C4-2B (cell line): Measurements from ENCODE around the gene ITFG2.
"Not testable (repeated sequence)": the region's sequence is repeated elsewhere in the genome, so short reads cannot be mapped to it uniquely, and the experiment has no call there.

Experiments
- ZFX ChIP-seq: fragments of 450-650 bp; IDR thresholded peaks from 2 replicates; pipeline ENCODE4 v1.6.1; 2017
- TF ChIP-seq, protein P1 (sequence below): fragments of 450-650 bp; conservative IDR thresholded peaks from 2 replicates; pipeline ENCODE4 v1.5.1; 2017; ENCODE audit warnings: mild to moderate bottlenecking

DNA sequence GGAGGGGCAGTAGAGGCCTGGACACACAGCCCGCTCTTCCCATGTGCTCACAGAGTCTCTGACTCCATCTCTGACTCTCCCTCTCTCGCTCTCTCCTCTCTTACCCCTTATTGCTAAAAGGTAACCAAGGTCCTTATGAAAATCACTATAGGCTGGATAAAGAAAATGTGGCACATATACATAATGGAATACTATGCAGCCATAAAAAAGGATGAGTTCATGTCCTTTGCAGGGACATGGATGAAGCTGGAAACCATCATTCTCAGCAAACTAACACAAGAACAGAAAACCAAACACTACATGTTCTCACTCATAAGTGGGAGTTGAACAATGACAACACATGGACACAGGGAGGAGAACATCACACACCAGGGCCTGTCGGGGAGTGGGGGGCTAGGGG, 41.9 kb upstream of the ITFG2 start:
- TF ChIP-seq, protein P1, sequence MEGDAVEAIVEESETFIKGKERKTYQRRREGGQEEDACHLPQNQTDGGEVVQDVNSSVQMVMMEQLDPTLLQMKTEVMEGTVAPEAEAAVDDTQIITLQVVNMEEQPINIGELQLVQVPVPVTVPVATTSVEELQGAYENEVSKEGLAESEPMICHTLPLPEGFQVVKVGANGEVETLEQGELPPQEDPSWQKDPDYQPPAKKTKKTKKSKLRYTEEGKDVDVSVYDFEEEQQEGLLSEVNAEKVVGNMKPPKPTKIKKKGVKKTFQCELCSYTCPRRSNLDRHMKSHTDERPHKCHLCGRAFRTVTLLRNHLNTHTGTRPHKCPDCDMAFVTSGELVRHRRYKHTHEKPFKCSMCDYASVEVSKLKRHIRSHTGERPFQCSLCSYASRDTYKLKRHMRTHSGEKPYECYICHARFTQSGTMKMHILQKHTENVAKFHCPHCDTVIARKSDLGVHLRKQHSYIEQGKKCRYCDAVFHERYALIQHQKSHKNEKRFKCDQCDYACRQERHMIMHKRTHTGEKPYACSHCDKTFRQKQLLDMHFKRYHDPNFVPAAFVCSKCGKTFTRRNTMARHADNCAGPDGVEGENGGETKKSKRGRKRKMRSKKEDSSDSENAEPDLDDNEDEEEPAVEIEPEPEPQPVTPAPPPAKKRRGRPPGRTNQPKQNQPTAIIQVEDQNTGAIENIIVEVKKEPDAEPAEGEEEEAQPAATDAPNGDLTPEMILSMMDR = not testable (repeated sequence)
- TF ChIP-seq ZFX = not testable (repeated sequence)
